PC-9 (cell line): Measurements from ENCODE around the gene ARHGDIA. TPM values are rescaled to one million over a fixed set of nuclear protein-coding genes. Genes with fewer than 3 reads are reported as not detected.

Experiments
- BruUV-seq: library from RNA; stranded (reverse); fragments of 400-500 nt; replicated peaks from 2 replicates; lab custom pipeline; 2021; lab: Mats Ljungman, UMichigan
- CTCF ChIA-PET: fragments of 300-600 bp; sonication (Branson Sonifier 250); formaldehyde crosslinking; loops from one replicate; lab custom pipeline; 2022; ENCODE audit warnings: antibody characterized with exemption; lab: Charles Lee
- POLR2A ChIA-PET: fragments of 300-600 bp; sonication (Branson Sonifier 250); formaldehyde crosslinking; loops from one replicate; lab custom pipeline; 2022; ENCODE audit warnings: antibody characterized with exemption; ENCODE audit not compliant: unreplicated experiment; lab: Charles Lee
- DNase-seq, 2 experiments: peaks; one replicate each; pipeline versions ENCODE4 v3.0.0 to v3.0.0-alpha.2; 2015 to 2022; ENCODE audit warnings: mixed read lengths in 1 of 2
- H2AFZ ChIP-seq: fragments of 200-600 bp; sonication (generic); 2 replicates; pipeline ENCODE4 v1.8.1; 2017; ENCODE audit warnings: antibody characterized with exemption
- H3F3A ChIP-seq: fragments of 200-600 bp; sonication (generic); 2 replicates; pipeline ENCODE4 v1.8.1; 2017; ENCODE audit warnings: antibody characterized with exemption, mild to moderate bottlenecking, low read depth; ENCODE audit not compliant: insufficient read depth
- H3K27ac ChIP-seq: fragments of 200-600 bp; sonication (generic); 2 replicates; pipeline ENCODE4 v1.6.1; 2016; ENCODE audit warnings: mixed run types
- H3K27me3 ChIP-seq: fragments of 200-600 bp; sonication (generic); 2 replicates; pipeline ENCODE4 v1.6.1; 2016; ENCODE audit warnings: low read depth, mixed run types; ENCODE audit not compliant: insufficient read depth
- H3K36me3 ChIP-seq: fragments of 200-600 bp; sonication (generic); 2 replicates; pipeline ENCODE4 v1.6.1; 2016; ENCODE audit warnings: low read depth, mixed run types
- H3K4me1 ChIP-seq: fragments of 200-600 bp; sonication (generic); replicated peaks from 2 replicates; pipeline ENCODE4 v1.6.1; 2016; ENCODE audit warnings: mixed run types; ENCODE audit not compliant: insufficient read depth
- H3K4me2 ChIP-seq: fragments of 200-600 bp; sonication (generic); 2 replicates; pipeline ENCODE4 v1.6.1; 2017; ENCODE audit warnings: mixed run types
- H3K4me3 ChIP-seq: fragments of 200-600 bp; sonication (generic); 2 replicates; pipeline ENCODE4 v1.6.1; 2016; ENCODE audit warnings: mixed run types
- H3K79me2 ChIP-seq: fragments of 200-600 bp; sonication (generic); 2 replicates; pipeline ENCODE4 v1.6.1; 2017; ENCODE audit warnings: low read depth, mixed run types
- H3K9me2 ChIP-seq: fragments of 200-600 bp; sonication (generic); 2 replicates; pipeline ENCODE4 v1.8.1; 2017; ENCODE audit warnings: mild to moderate bottlenecking; ENCODE audit not compliant: insufficient read depth
- H3K9me3 ChIP-seq: fragments of 200-600 bp; sonication (generic); 2 replicates; pipeline ENCODE4 v1.8.1; 2016; ENCODE audit warnings: low read depth; ENCODE audit not compliant: insufficient read depth
- H4K20me1 ChIP-seq: fragments of 200-600 bp; sonication (generic); 2 replicates; pipeline ENCODE4 v1.8.1; 2017; ENCODE audit not compliant: insufficient read depth
- EZH2 ChIP-seq: fragments of 200-600 bp; sonication (generic); IDR thresholded peaks from 2 replicates; pipeline ENCODE4 v1.8.0; 2017; ENCODE audit warnings: antibody characterized with exemption, low read depth
- intact Hi-C: fragments of 100-400 bp; cut with micrococcal nuclease; formaldehyde crosslinking; loops from one replicate; pipeline ENCODE4 v1.10.0; 2022; ENCODE audit not compliant: unreplicated experiment
- total RNA-seq: library from RNA; stranded (reverse); gene quantifications from 2 replicates; pipeline ENCODE4 v1.2.3, GENCODE V29; 2021
- TF ChIP-seq, protein P1 (sequence below): fragments of 200-600 bp; sonication (generic); conservative IDR thresholded peaks from 2 replicates; pipeline ENCODE4 v1.6.1; 2017; ENCODE audit warnings: mixed run types, antibody characterized with exemption, mild to moderate bottlenecking, moderate library complexity

ARHGDIA gene
- total RNA-seq, 1 experiment from 2014 or later, result 309 TPM

DNA sequence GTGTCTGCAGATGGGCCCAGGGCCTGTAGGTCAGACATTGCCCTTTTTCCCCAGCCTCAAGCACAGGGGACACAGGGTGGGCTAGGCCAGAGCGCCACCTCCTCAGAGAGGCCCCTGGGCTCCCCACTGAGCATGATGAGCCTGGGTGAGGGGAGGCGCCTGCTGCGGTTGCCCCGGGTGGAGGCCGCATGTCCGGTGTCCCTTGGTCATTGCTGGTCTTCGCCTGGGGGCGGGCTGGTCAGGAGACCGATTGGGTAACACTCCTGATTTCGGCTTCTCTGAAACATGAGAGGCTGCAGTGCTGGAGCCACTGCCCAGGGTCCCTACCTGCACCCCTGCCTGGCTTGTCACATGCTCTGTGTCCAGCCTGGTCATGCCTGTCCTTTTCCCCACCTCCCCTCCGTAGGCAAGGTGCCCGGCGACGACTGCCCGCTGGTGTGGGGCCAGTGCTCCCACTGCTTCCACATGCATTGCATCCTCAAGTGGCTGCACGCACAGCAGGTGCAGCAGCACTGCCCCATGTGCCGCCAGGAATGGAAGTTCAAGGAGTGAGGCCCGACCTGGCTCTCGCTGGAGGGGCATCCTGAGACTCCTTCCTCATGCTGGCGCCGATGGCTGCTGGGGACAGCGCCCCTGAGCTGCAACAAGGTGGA is 28.5 kb upstream of the ARHGDIA start:
- POLR2A ChIA-PET, result no interaction called here
- CTCF ChIA-PET, result no interaction called here

DNA sequence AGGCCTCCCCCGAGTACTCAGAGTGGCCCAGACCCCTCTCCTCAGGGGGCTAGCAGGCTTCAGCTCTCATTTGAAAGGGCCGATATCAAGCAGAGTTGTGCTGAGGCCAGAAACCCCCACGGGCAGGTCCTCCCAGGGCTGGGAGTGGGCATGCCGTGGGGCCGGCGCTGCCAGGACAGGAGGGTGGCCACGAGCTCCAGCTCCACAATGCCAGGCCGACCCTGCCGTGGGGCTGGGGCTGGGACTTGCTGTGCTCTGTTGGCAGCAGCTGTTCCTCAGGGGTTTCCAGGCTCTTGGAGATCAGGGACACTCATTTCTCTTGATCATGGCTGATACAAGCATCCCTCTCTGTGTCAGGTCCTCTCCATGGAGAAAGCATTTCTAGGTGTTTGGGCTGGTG is 27.7 kb upstream of the ARHGDIA start:
- Histone ChIP-seq H2AFZ (no peak overlapping the region), H3K27me3 (no peaks in the 10 kb centered on the region), H3K79me2 (no peaks in the 10 kb centered on the region), H3K4me3 (no peak overlapping the region; the same call in 1 of the 2 replicates), H3K9me3 (no peaks in the 10 kb centered on the region), H3K4me2 (peak overlapping the region; percentile 67), H3K36me3 (no peaks in the 10 kb centered on the region), H3K4me1 (peaks cover 30% of the 10 kb centered on the region), H4K20me1 (no peaks in the 10 kb centered on the region), H3F3A (peaks cover 32% of the 10 kb centered on the region), H3K27ac (peak overlapping the region; percentile 87), H3K9me2 (no peaks in the 10 kb centered on the region)
- POLR2A ChIA-PET, result no interaction called here
- DNase-seq, result no peak
- intact Hi-C loops, result loop anchor here (2.0 to 10.0 kb wide), 2 partner anchors 14 to 206 kb away; no protein-coding TSS in a partner anchor
- CTCF ChIA-PET, result no interaction called here
- no TSS peak for BruUV-seq
- no peak for TF ChIP-seq EZH2
- TF ChIP-seq, protein P1, sequence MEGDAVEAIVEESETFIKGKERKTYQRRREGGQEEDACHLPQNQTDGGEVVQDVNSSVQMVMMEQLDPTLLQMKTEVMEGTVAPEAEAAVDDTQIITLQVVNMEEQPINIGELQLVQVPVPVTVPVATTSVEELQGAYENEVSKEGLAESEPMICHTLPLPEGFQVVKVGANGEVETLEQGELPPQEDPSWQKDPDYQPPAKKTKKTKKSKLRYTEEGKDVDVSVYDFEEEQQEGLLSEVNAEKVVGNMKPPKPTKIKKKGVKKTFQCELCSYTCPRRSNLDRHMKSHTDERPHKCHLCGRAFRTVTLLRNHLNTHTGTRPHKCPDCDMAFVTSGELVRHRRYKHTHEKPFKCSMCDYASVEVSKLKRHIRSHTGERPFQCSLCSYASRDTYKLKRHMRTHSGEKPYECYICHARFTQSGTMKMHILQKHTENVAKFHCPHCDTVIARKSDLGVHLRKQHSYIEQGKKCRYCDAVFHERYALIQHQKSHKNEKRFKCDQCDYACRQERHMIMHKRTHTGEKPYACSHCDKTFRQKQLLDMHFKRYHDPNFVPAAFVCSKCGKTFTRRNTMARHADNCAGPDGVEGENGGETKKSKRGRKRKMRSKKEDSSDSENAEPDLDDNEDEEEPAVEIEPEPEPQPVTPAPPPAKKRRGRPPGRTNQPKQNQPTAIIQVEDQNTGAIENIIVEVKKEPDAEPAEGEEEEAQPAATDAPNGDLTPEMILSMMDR, result no peak

More for the DNA sequence above, 28.5 kb upstream of the ARHGDIA start:
- DNase-seq, result no peak
- Histone ChIP-seq H3K36me3 (no peaks in the 10 kb centered on the region), H3F3A (peaks cover 32% of the 10 kb centered on the region), H4K20me1 (no peaks in the 10 kb centered on the region), H3K27me3 (no peaks in the 10 kb centered on the region), H3K4me1 (peaks cover 30% of the 10 kb centered on the region), H3K9me3 (no peaks in the 10 kb centered on the region), H3K79me2 (no peaks in the 10 kb centered on the region), H2AFZ (no peak overlapping the region), H3K9me2 (no peaks in the 10 kb centered on the region), H3K4me2 (peak overlapping the region; percentile 67; the same call in 1 of the 2 replicates), H3K4me3 (no peak overlapping the region), H3K27ac (peak overlapping the region; percentile 87; the same call in 1 of the 2 replicates)
- intact Hi-C loops, result loop anchor here (2.0 to 10.0 kb wide), 2 partner anchors 13 to 205 kb away; no protein-coding TSS in a partner anchor
- no peak for TF ChIP-seq EZH2
- TF ChIP-seq, protein P1, result no peak
- no TSS peak for BruUV-seq

DNA sequence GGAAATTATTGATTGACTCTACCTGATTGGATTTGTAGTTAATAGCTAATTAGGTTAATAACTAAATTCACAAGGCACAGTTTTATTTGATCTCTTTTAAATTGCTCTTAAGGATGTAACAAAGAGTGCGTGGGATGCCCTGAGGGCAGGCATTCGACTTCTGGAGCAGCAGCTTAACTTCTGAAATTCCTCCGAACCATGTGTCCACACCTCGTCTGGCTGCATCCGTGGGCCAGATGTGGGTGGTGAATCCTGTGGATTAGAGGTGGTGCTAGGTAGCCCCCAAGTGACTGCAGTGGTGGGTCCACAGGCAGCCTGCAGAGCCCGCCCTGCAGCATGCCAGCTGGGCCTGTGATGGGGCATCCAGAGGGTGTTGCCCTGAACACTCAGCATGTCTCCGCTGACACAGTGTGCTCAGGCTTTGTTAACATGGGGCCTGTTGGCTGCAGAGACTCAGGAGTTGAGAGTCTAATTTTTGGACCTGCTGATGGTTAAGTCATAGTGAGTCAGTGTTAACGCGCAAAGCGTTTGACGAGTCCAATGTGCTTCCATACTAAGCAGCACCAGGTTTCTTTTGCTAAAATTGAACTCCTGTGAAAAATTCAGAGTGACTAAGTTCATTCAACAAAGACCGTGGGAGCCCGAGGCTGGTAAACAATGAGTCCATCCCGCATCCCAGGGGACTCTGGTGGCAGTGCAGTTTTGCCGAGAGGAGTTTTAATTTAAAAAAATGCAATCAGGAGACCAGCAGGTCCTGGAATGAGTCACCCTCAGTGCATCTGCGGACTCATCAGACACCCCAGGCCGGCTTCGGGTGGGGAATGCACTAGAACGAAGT is 27.1 kb upstream of the ARHGDIA start:
- peak; percentile 78 to 86 for DNase-seq
- Histone ChIP-seq H3K27ac (peak overlapping the region; percentile 87), H3K79me2 (0 out of 2 replicates have a peak, but pooled peaks cover 2% of the 10 kb centered on the region), H3K4me1 (peaks cover 30% of the 10 kb centered on the region), H3K9me3 (no peaks in the 10 kb centered on the region), H3K27me3 (no peaks in the 10 kb centered on the region), H3K4me3 (no peak overlapping the region), H3F3A (peaks cover 32% of the 10 kb centered on the region), H2AFZ (no peak overlapping the region), H4K20me1 (no peaks in the 10 kb centered on the region), H3K9me2 (no peaks in the 10 kb centered on the region), H3K4me2 (peak overlapping the region; percentile 67), H3K36me3 (no peaks in the 10 kb centered on the region)
- ChIA-PET CTCF (interaction anchor here (0.9 kb wide), 1 partner anchor 12 kb away, joined by 3 read pairs; no protein-coding TSS in a partner anchor), POLR2A (interaction anchor here (0.5 to 0.7 kb wide), 2 partner anchors 12 to 195 kb away, joined by 3 read pairs; partner anchors contain the start of gene MRPL12)
- intact Hi-C loops, result loop anchor here (2.0 to 10.0 kb wide), 2 partner anchors 15 to 207 kb away; no protein-coding TSS in a partner anchor
- TF ChIP-seq EZH2, result no peak
- TF ChIP-seq, protein P1, result no peak
- BruUV-seq, result no TSS peak
